ENCODE results near the gene SMCO3.

Gene SMCO3

GRCh38 chr12:14814014-14814413, at the start of gene SMCO3:
TSS of gene SMCO3 (minus strand) at chr12:14814182. CDS start at chr12:14806680, 7,502 bp downstream.
- no peak for ATAC-seq

GRCh38 chr12:14860490-14860889, 46.5 kb upstream of the SMCO3 start:
- ATAC-seq, result no peak

- ATAC-seq, result no peak
Measured at GRCh38 chr12:14858513-14858912, 44.5 kb upstream of the SMCO3 start.

- ATAC-seq, result no peak
Measured at GRCh38 chr12:14854586-14855183, 40.7 kb upstream of the SMCO3 start.

GRCh38 chr12:14853961-14854360, 40.0 kb upstream of the SMCO3 start:
- ATAC-seq, result no peak

GRCh38 chr12:14852880-14853279, 38.9 kb upstream of the SMCO3 start:
- no peak for ATAC-seq

- ATAC-seq, result no peak
Measured at GRCh38 chr12:14850929-14851663, 37.1 kb upstream of the SMCO3 start.

GRCh38 chr12:14849661-14850060, 35.7 kb upstream of the SMCO3 start:
- ATAC-seq, result no peak

- ATAC-seq, result no peak
Measured at GRCh38 chr12:14846876-14847580, 33.0 kb upstream of the SMCO3 start.

GRCh38 chr12:14846042-14846587, 32.1 kb upstream of the SMCO3 start:
- no peak for ATAC-seq

- ATAC-seq, result peak in 1 of 2 donors; percentile 60
Measured at GRCh38 chr12:14845350-14845750, 31.4 kb upstream of the SMCO3 start.

- ATAC-seq, result no peak
Measured at GRCh38 chr12:14844401-14844800, 30.4 kb upstream of the SMCO3 start.

GRCh38 chr12:14843425-14843887, 29.5 kb upstream of the SMCO3 start, which contains the start of gene ART4:
TSS of gene ART4 (minus strand) at chr12:14843526. CDS start at chr12:14843113, 413 bp downstream.
- ATAC-seq, result no peak

- ATAC-seq, result no peak
Measured at GRCh38 chr12:14842315-14842714, 28.3 kb upstream of the SMCO3 start.

- ATAC-seq, result no peak
Measured at GRCh38 chr12:14841761-14842160, 27.8 kb upstream of the SMCO3 start.

GRCh38 chr12:14840616-14841015, 26.6 kb upstream of the SMCO3 start:
- no peak for ATAC-seq

- no peak for ATAC-seq
Measured at GRCh38 chr12:14839262-14839661, 25.3 kb upstream of the SMCO3 start.

GRCh38 chr12:14836336-14837210, 22.6 kb upstream of the SMCO3 start:
- peak in 1 of 2 donors; percentile 33 for ATAC-seq

GRCh38 chr12:14834509-14834908, 20.5 kb upstream of the SMCO3 start:
- no peak for ATAC-seq

- ATAC-seq, result no peak
Measured at GRCh38 chr12:14833952-14834351, 20.0 kb upstream of the SMCO3 start.

- ATAC-seq, result no peak
Measured at GRCh38 chr12:14833336-14833735, 19.4 kb upstream of the SMCO3 start.

GRCh38 chr12:14828892-14829291, 14.9 kb upstream of the SMCO3 start:
- peak in 1 of 2 donors; percentile 30 for ATAC-seq

Data from activated CD4-positive, CD25-positive, alpha-beta regulatory T cell treated with anti-CD3 and anti-CD28 coated beads, Interleukin-2, amount 50 U/mL, for 24 hours (primary cell).